ENCODE data around the gene PCSK7.

Gene PCSK7

GRCh38 chr11:117179048-117179999, 52.5 kb downstream of the PCSK7 start:
- Histone ChIP-seq H3K36me3 (ENCODE audit: low read length) (no peaks in the 10 kb centered on the region), H4K20me1 (ENCODE audit: low read depth, low read length) (no peaks in the 10 kb centered on the region), H3K79me2 (ENCODE audit: insufficient read depth, low read length) (no peaks in the 10 kb centered on the region), H3K9me2 (replicated peaks; ENCODE audit: insufficient read depth, low read length) (no peaks in the 10 kb centered on the region), H2AFZ (ENCODE audit: low read depth, low read length, severe bottlenecking) (peak overlapping the region; percentile 35), H3K9ac (ENCODE audit: low read length) (peak overlapping the region; percentile 70), H3F3A (ENCODE audit: insufficient read depth) (peaks cover 3% of the 10 kb centered on the region), H3K9me3 (ENCODE audit: insufficient read depth, low read length) (no peaks in the 10 kb centered on the region), H3K27me3 (ENCODE audit: low read length) (no peaks in the 10 kb centered on the region), H3K4me3 (ENCODE audit: insufficient read depth, low read length, poor library complexity, severe bottlenecking) (peak overlapping the region; percentile 71), H3K4me2 (ENCODE audit: low read depth, low read length, poor library complexity, severe bottlenecking) (peak overlapping the region; percentile 77), H3K27ac (ENCODE audit: low read depth, low read length) (peak overlapping the region; percentile 36)
- TF ChIP-seq EZH2phosphoT487 (conservative IDR thresholded peaks at IDR 0.05; ENCODE audit: low read length) = no peak
- TF ChIP-seq CTCF (IDR thresholded peaks at IDR 0.05; ENCODE audit: insufficient read depth, low read length, poor library complexity, severe bottlenecking) = no peak

- no peaks in the 10 kb centered on the region for H3K9me2 ChIP-seq (replicated peaks; ENCODE audit: insufficient read depth, low read length)
- H3K36me3 ChIP-seq (ENCODE audit: low read length) = no peaks in the 10 kb centered on the region
- no peaks in the 10 kb centered on the region for H3K79me2 ChIP-seq (ENCODE audit: insufficient read depth, low read length)
- peak within 1 kb of the TSS; percentile 70 for H3K9ac ChIP-seq (ENCODE audit: low read length)
- peaks cover 3% of the 10 kb centered on the region; the same call in 1 of the 2 replicates for H3F3A ChIP-seq (ENCODE audit: insufficient read depth)
- no peaks in the 10 kb centered on the region for H3K27me3 ChIP-seq (ENCODE audit: low read length)
- peak within 1 kb of the TSS; percentile 74 for H2AFZ ChIP-seq (ENCODE audit: low read depth, low read length, severe bottlenecking)
- peak within 1 kb of the TSS; percentile 71 for H3K4me3 ChIP-seq (ENCODE audit: insufficient read depth, low read length, poor library complexity, severe bottlenecking)
- no peaks in the 10 kb centered on the region for H4K20me1 ChIP-seq (ENCODE audit: low read depth, low read length)
- peak within 1 kb of the TSS; percentile 77 for H3K4me2 ChIP-seq (ENCODE audit: low read depth, low read length, poor library complexity, severe bottlenecking)
- peak within 1 kb of the TSS; percentile 36 for H3K27ac ChIP-seq (ENCODE audit: low read depth, low read length)
- TF ChIP-seq EZH2phosphoT487 (conservative IDR thresholded peaks at IDR 0.05; ENCODE audit: low read length) (no peak), CTCF (IDR thresholded peaks at IDR 0.05; ENCODE audit: insufficient read depth, low read length, poor library complexity, severe bottlenecking) (no peak)
- H3K9me3 ChIP-seq (ENCODE audit: insufficient read depth, low read length) = no peaks in the 10 kb centered on the region
These were observed 53.5 kb downstream of the PCSK7 start, which contains the start of gene SIDT2 for GRCh38 chr11:117178210-117179034. Gene SIDT2 (plus strand): TSS chr11:117178743. CDS start chr11:117179264, 521 bp downstream.

GRCh38 chr11:117177534-117178209, 54.2 kb downstream of the PCSK7 start:
- Histone ChIP-seq H3K27me3 (ENCODE audit: low read length) (no peaks in the 10 kb centered on the region), H3K79me2 (ENCODE audit: insufficient read depth, low read length) (no peaks in the 10 kb centered on the region), H3K9ac (ENCODE audit: low read length) (peak overlapping the region; percentile 70), H3K27ac (ENCODE audit: low read depth, low read length) (peak overlapping the region; percentile 2; the same call in 1 of the 2 replicates), H3K36me3 (ENCODE audit: low read length) (no peaks in the 10 kb centered on the region), H2AFZ (ENCODE audit: low read depth, low read length, severe bottlenecking) (peak overlapping the region; percentile 74), H3K4me2 (ENCODE audit: low read depth, low read length, poor library complexity, severe bottlenecking) (peak overlapping the region; percentile 77), H3K4me3 (ENCODE audit: insufficient read depth, low read length, poor library complexity, severe bottlenecking) (peak overlapping the region; percentile 71), H3K9me2 (replicated peaks; ENCODE audit: insufficient read depth, low read length) (no peaks in the 10 kb centered on the region), H4K20me1 (ENCODE audit: low read depth, low read length) (no peaks in the 10 kb centered on the region), H3F3A (ENCODE audit: insufficient read depth) (peaks cover 3% of the 10 kb centered on the region; the same call in 1 of the 2 replicates), H3K9me3 (ENCODE audit: insufficient read depth, low read length) (no peaks in the 10 kb centered on the region)
- TF ChIP-seq EZH2phosphoT487 (conservative IDR thresholded peaks at IDR 0.05; ENCODE audit: low read length) = no peak
- no peak for TF ChIP-seq CTCF (IDR thresholded peaks at IDR 0.05; ENCODE audit: insufficient read depth, low read length, poor library complexity, severe bottlenecking)
